ENCODE data around the gene MYH16. TPM values are rescaled to one million over a fixed set of nuclear protein-coding genes. Genes with fewer than 3 reads are reported as not detected.

Gene MYH16
- total and polyA plus RNA-seq, 9 donors, result 0.11 to 0.56 (median 0.22) TPM; not detected in 1

GRCh38 chr7:99296471-99296870 is 23.8 kb downstream of the MYH16 start:
- Histone ChIP-seq H3K4me1 (ENCODE audit: control insufficient read depth, insufficient read depth, low read length) (no peaks in the 10 kb centered on the region), H3K36me3 (ENCODE audit: control insufficient read depth, insufficient read depth, low read length) (no peaks in the 10 kb centered on the region), H3K9me3 (replicated peaks; ENCODE audit: control insufficient read depth, low read depth, low read length) (no peaks in the 10 kb centered on the region), H3K4me3 (ENCODE audit: low read length) (no peak overlapping the region), H3K27ac (ENCODE audit: low read length) (no peak overlapping the region), H3K27me3 (ENCODE audit: control insufficient read depth, insufficient read depth, low read length) (no peaks in the 10 kb centered on the region)
- no peak for DNase-seq
- WGBS (ENCODE audit: insufficient coverage), result 88% methylated on average over 3 of the region's 5 CpGs

GRCh38 chr7:99301496-99301895 is 28.9 kb downstream of the MYH16 start:
- no peak overlapping the region for H3K4me3 ChIP-seq (ENCODE audit: low read length)
- no peaks in the 10 kb centered on the region for H3K9me3 ChIP-seq (replicated peaks; ENCODE audit: control insufficient read depth, low read depth, low read length)
- H3K27ac ChIP-seq (ENCODE audit: low read length), result no peak overlapping the region
- WGBS (ENCODE audit: insufficient coverage), result 83% methylated on average over 17 of the region's 19 CpGs
- H3K27me3 ChIP-seq (ENCODE audit: control insufficient read depth, insufficient read depth, low read length), result no peaks in the 10 kb centered on the region
- no peaks in the 10 kb centered on the region for H3K36me3 ChIP-seq (ENCODE audit: control insufficient read depth, insufficient read depth, low read length)
- no peaks in the 10 kb centered on the region for H3K4me1 ChIP-seq (ENCODE audit: control insufficient read depth, insufficient read depth, low read length)
- no peak for DNase-seq

GRCh38 chr7:99305473-99306260 is 33.0 kb downstream of the MYH16 start:
- no peak overlapping the region for H3K27ac ChIP-seq (ENCODE audit: low read length)
- 77% methylated on average over 12 of the region's 16 CpGs for WGBS (ENCODE audit: insufficient coverage)
- no peak for DNase-seq

GRCh38 chr7:99308461-99309074 is 35.9 kb downstream of the MYH16 start:
- 100% methylated on average over 4 of the region's 7 CpGs for WGBS (ENCODE audit: insufficient coverage)
- H3K4me3 ChIP-seq (ENCODE audit: low read length), result no peak overlapping the region
- no peak for DNase-seq

More at GRCh38 chr7:99305473-99306260, 33.0 kb downstream of the MYH16 start:
- Histone ChIP-seq H3K9me3 (replicated peaks; ENCODE audit: control insufficient read depth, low read depth, low read length) (peaks cover 3% of the 10 kb centered on the region), H3K27me3 (ENCODE audit: control insufficient read depth, insufficient read depth, low read length) (no peaks in the 10 kb centered on the region), H3K4me3 (ENCODE audit: low read length) (no peak overlapping the region), H3K36me3 (ENCODE audit: control insufficient read depth, insufficient read depth, low read length) (no peaks in the 10 kb centered on the region), H3K4me1 (ENCODE audit: control insufficient read depth, insufficient read depth, low read length) (no peaks in the 10 kb centered on the region)

GRCh38 chr7:99309111-99309510 is 36.5 kb downstream of the MYH16 start:
- no peak for DNase-seq
- H3K4me3 ChIP-seq (ENCODE audit: low read length), result no peak overlapping the region
- 78% methylated on average over 5 of the region's 7 CpGs for WGBS (ENCODE audit: insufficient coverage)

More at GRCh38 chr7:99308461-99309074, 35.9 kb downstream of the MYH16 start:
- Histone ChIP-seq H3K36me3 (ENCODE audit: control insufficient read depth, insufficient read depth, low read length) (no peaks in the 10 kb centered on the region), H3K27me3 (ENCODE audit: control insufficient read depth, insufficient read depth, low read length) (peaks cover 2% of the 10 kb centered on the region), H3K27ac (ENCODE audit: low read length) (no peak overlapping the region), H3K9me3 (replicated peaks; ENCODE audit: control insufficient read depth, low read depth, low read length) (peaks cover 3% of the 10 kb centered on the region), H3K4me1 (ENCODE audit: control insufficient read depth, insufficient read depth, low read length) (no peaks in the 10 kb centered on the region)

GRCh38 chr7:99310004-99310403 is 37.4 kb downstream of the MYH16 start:
- DNase-seq, result no peak
- Histone ChIP-seq H3K4me3 (ENCODE audit: low read length) (no peak overlapping the region), H3K27me3 (ENCODE audit: control insufficient read depth, insufficient read depth, low read length) (peaks cover 2% of the 10 kb centered on the region), H3K36me3 (ENCODE audit: control insufficient read depth, insufficient read depth, low read length) (no peaks in the 10 kb centered on the region), H3K27ac (ENCODE audit: low read length) (no peak overlapping the region), H3K9me3 (replicated peaks; ENCODE audit: control insufficient read depth, low read depth, low read length) (peaks cover 3% of the 10 kb centered on the region), H3K4me1 (ENCODE audit: control insufficient read depth, insufficient read depth, low read length) (no peaks in the 10 kb centered on the region)
- no CpG with 5 or more reads among the region's 4 CpGs for WGBS (ENCODE audit: insufficient coverage)

More at GRCh38 chr7:99309111-99309510, 36.5 kb downstream of the MYH16 start:
- Histone ChIP-seq H3K36me3 (ENCODE audit: control insufficient read depth, insufficient read depth, low read length) (no peaks in the 10 kb centered on the region), H3K4me1 (ENCODE audit: control insufficient read depth, insufficient read depth, low read length) (no peaks in the 10 kb centered on the region), H3K27me3 (ENCODE audit: control insufficient read depth, insufficient read depth, low read length) (peaks cover 2% of the 10 kb centered on the region), H3K27ac (ENCODE audit: low read length) (no peak overlapping the region), H3K9me3 (replicated peaks; ENCODE audit: control insufficient read depth, low read depth, low read length) (peaks cover 3% of the 10 kb centered on the region)

GRCh38 chr7:99311702-99312101 is 39.1 kb downstream of the MYH16 start:
- Histone ChIP-seq H3K4me1 (ENCODE audit: control insufficient read depth, insufficient read depth, low read length) (no peaks in the 10 kb centered on the region), H3K4me3 (ENCODE audit: low read length) (no peak overlapping the region), H3K27ac (ENCODE audit: low read length) (no peak overlapping the region), H3K36me3 (ENCODE audit: control insufficient read depth, insufficient read depth, low read length) (no peaks in the 10 kb centered on the region), H3K27me3 (ENCODE audit: control insufficient read depth, insufficient read depth, low read length) (peaks cover 2% of the 10 kb centered on the region), H3K9me3 (replicated peaks; ENCODE audit: control insufficient read depth, low read depth, low read length) (peaks cover 3% of the 10 kb centered on the region)
- WGBS (ENCODE audit: insufficient coverage), result 95% methylated on average over 7 of the region's 9 CpGs
- no peak for DNase-seq

GRCh38 chr7:99312316-99313203 is 39.9 kb downstream of the MYH16 start:
- Histone ChIP-seq H3K36me3 (ENCODE audit: control insufficient read depth, insufficient read depth, low read length) (no peaks in the 10 kb centered on the region), H3K4me3 (ENCODE audit: low read length) (no peak overlapping the region), H3K27me3 (ENCODE audit: control insufficient read depth, insufficient read depth, low read length) (peaks cover 2% of the 10 kb centered on the region), H3K4me1 (ENCODE audit: control insufficient read depth, insufficient read depth, low read length) (no peaks in the 10 kb centered on the region), H3K9me3 (replicated peaks; ENCODE audit: control insufficient read depth, low read depth, low read length) (peaks cover 3% of the 10 kb centered on the region), H3K27ac (ENCODE audit: low read length) (no peak overlapping the region)
- 42% methylated on average over 9 of the region's 16 CpGs for WGBS (ENCODE audit: insufficient coverage)
- DNase-seq, result peak; percentile 57

GRCh38 chr7:99313204-99313573 is 40.5 kb downstream of the MYH16 start:
- no CpG with 5 or more reads among the region's 1 CpG for WGBS (ENCODE audit: insufficient coverage)
- Histone ChIP-seq H3K4me3 (ENCODE audit: low read length) (no peak overlapping the region), H3K27ac (ENCODE audit: low read length) (no peak overlapping the region), H3K27me3 (ENCODE audit: control insufficient read depth, insufficient read depth, low read length) (peaks cover 2% of the 10 kb centered on the region), H3K9me3 (replicated peaks; ENCODE audit: control insufficient read depth, low read depth, low read length) (peaks cover 3% of the 10 kb centered on the region), H3K36me3 (ENCODE audit: control insufficient read depth, insufficient read depth, low read length) (no peaks in the 10 kb centered on the region), H3K4me1 (ENCODE audit: control insufficient read depth, insufficient read depth, low read length) (no peaks in the 10 kb centered on the region)
- no peak for DNase-seq

- peaks cover 3% of the 10 kb centered on the region for H3K9me3 ChIP-seq (replicated peaks; ENCODE audit: control insufficient read depth, low read depth, low read length)
- no peak for DNase-seq
- 75% methylated on average over 3 of the region's 7 CpGs for WGBS (ENCODE audit: insufficient coverage)
- H3K4me1 ChIP-seq (ENCODE audit: control insufficient read depth, insufficient read depth, low read length), result no peaks in the 10 kb centered on the region
- H3K27ac ChIP-seq (ENCODE audit: low read length), result no peak overlapping the region
- peaks cover 2% of the 10 kb centered on the region for H3K27me3 ChIP-seq (ENCODE audit: control insufficient read depth, insufficient read depth, low read length)
- no peak overlapping the region for H3K4me3 ChIP-seq (ENCODE audit: low read length)
- no peaks in the 10 kb centered on the region for H3K36me3 ChIP-seq (ENCODE audit: control insufficient read depth, insufficient read depth, low read length)
Measured at GRCh38 chr7:99314504-99314903, 41.9 kb downstream of the MYH16 start.
